Measurements from ENCODE around the gene ITM2C.

ITM2C gene

DNA sequence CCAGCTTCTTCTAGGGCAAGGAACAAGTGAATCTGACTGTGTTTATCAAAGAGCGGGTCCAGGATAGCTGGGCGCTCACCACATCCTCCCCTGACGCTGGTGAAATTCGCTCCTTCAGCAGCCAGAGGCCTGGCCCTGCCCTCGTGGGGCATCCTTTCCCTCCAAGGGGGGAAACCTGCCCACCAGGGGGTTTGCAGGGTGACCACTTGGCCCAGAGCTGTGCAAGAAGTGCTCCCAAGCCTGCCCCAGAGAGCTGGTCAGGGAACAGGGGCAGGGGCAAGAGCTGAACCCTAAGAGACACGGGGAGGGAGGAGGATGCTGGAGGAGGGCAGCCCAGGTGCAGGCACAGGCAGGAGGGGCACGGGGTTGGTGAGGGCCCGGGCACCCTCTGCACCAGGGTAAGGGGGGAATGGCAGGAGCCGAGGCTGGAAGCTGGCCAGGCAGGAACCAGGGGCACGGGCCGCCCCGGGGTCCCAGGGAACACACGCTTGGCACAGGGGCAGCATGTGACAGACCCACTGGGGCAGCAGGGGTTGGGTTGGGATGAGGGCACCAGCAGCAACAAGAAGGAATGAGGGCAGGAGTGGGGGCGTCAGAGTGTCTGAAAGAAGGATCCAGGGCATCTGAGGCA, 63.1 kb downstream of the ITM2C start:
- DNase-seq (ENCODE audit: low read depth) = no peak
